Fibroblast of lung (primary cell): Measurements from ENCODE around the gene CSRP1.

ENCODE experiments used
- CTCF ChIP-seq, 2 donors: IDR thresholded peaks in 1 of 2; conservative IDR thresholded peaks in 1 of 2; 1 replicate in 1 of 2; 2 replicates in 1 of 2; pipeline ENCODE4 v1.5.1; 2011 to 2012; ENCODE audit warnings: low read length in 2 of 2, control low read depth in 1 of 2, inconsistent platforms in 1 of 2, low read depth in 1 of 2, mild to moderate bottlenecking in 1 of 2
- EZH2 ChIP-seq: IDR thresholded peaks from 2 replicates; pipeline ENCODE4 v1.5.1; 2012; ENCODE audit warnings: low read length, control low read depth, mild to moderate bottlenecking; ENCODE audit errors: missing control alignments

GRCh38 chr1:201498621-201499020 lies 8.3 kb downstream of the CSRP1 start:
- TF ChIP-seq CTCF (conservative IDR thresholded peaks at IDR 0.05 in 1 of 2, IDR thresholded peaks at IDR 0.05 in 1 of 2; ENCODE audit: low read depth in 1 of 2, low read length in 2 of 2) (no peak), EZH2 (no peak)
